HK-2 (cell line): ENCODE measurements around the gene DLG2.

Experiments
- DNase-seq: peaks from one replicate; pipeline ENCODE4 v3.0.0-alpha.2; 2018; ENCODE audit not compliant: unreplicated experiment

The DLG2 gene

GRCh38 chr11:83681906-83682610 is 1945.1 kb downstream of the DLG2 start:
- no peak for DNase-seq

DNA sequence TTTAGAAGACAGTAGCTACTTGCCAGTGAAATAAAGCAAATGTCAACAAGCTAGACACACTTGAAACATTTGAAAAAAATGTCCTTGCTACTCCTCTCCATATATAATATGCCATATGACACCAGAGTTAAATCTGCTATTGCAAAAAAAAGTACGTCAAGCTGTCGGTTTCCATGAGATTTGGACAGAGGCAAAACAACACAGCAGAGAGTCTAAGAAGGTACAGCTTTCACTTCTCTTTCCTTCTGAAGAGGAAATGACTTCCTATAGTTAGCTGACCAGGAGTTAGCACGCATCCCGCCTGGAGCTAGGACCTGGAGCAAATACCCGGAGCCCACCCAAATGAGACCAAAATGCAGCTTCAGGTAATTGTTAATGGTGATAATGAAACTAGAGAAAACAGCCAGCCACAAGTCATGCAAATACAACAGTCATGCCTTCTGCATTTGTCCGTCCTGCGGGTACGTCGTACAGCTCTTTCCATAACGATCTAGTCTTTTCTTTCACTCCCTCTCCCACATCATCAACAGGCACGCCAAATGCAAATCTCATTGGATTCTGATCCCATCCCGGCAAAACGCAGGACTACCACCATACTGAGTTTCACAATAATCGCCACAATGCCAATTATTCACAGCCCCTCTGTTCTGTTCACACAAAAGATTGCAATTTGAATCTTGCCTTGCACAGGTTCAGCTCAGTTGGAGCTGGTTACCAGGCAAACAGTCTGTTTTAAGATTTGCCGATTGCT is 1945.9 kb downstream of the DLG2 start:
- no peak for DNase-seq

GRCh38 chr11:83680321-83680720 is 1946.8 kb downstream of the DLG2 start:
- DNase-seq = no peak

DNA sequence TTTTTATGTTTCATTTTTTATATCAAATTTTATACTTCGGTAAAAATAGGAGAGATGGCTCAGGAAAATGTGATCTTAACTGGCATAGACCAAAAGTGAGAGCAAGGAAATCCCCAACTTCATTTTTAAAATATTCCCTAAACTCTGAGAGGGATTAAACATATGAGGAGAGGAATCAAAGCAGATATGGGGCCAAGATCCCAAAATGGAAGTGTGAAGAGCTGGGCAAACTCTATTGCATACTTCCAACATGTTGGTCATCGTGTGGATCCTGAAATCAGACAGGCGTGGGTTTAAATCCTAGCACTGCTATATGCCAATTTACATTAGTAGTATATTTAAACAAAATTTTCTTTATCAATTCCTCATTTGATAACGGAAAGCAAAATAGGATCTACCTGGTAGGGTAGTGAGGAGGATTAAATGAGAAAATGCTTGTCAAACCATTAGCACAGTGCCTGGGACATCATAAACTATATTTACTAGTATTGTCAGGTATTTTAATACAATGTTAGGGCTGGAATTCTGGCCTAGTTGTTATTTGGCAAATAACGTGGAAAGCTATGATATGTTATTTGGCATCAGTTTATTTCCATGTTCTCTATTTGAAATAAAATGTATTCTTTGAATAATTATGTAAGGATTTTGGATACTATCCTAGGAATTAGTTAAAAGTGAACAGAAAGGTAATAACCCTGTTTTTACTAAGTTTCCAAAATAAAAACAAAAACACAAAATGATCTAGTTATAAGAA is 1948.1 kb downstream of the DLG2 start:
- no peak for DNase-seq

DNA sequence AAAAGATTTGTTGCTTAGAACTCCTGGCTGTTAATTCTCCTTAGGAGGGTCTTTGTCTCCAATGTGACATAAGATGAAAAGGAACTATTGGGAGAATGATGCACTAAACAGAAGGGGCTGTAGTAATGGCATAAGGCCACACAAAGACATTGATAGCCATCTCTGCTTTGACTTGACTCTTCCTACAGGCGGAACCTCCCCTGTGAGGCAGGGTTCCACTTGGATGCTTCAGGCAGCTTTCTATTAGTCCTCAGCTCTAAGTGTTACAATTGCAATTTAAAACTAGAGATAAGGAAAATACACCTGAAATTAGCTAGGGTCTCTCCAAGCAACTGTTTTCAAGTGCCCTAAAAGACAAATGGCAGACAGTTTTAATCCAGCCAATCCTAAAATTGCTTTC is 1949.4 kb downstream of the DLG2 start:
- DNase-seq = no peak

GRCh38 chr11:83676056-83676601 is 1951.0 kb downstream of the DLG2 start:
- no peak for DNase-seq

GRCh38 chr11:83674102-83674896 is 1952.8 kb downstream of the DLG2 start:
- no peak for DNase-seq

DNA sequence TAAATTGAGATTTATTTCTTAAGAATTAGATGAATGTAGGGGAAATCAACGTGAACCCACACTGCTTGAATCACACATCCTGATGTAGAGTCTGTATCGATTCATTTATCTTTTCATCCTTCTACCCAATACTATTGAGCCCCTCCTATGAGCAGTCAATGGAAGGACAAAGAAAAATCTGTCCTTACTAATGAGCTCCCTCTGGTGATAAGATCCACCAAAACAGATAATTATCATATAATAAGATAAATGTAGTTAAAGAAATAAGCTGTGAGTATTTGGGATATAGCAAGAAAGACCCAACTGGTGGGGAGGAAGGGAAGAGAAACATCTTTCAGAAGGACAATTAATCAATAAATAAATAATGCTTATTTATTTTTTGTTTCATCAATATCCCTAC is 1955.9 kb downstream of the DLG2 start:
- no peak for DNase-seq

DNA sequence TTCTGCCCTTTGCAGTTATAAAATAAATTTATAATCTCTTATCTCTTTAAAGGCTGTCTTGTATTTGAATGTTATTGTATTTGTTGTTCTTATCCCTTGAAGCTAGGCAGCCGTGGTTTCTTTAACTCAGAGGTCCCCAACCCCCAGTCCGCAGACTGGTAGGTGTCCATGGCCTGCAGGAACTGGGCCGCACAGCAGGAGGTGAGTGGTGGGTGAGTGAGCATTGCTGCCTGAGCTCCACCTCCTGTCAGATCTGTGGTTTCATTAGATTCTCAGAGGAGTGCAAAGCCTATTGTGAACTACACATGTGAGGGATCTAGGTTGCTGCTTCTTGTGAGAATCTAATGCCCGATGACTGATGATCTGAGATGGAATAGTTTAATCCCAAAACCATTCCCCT is 1961.0 kb downstream of the DLG2 start:
- DNase-seq = no peak

DNA sequence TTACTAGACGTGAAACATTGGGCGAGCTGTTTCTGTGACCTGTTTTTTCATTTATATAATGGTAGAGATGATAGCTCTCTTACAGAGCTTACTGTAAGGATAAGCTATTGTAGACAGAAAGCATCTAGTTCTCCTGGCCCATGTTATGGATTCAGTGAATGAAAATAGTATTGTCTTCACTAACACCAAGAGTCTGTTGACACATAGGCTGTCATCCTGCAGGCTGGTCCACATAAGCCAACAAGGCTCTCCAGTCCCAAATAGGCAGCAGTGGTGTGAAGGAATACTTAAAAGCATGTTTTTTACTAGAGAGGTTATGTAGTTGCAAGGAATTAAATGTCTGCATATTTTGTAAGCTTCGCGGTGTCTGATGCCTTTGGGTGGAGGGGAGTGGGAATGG is 1963.2 kb downstream of the DLG2 start:
- DNase-seq = no peak

- DNase-seq = no peak
Measured at GRCh38 chr11:83663446-83663845, 1963.7 kb downstream of the DLG2 start.

- DNase-seq = no peak
Measured at GRCh38 chr11:83662494-83662893, 1964.7 kb downstream of the DLG2 start.

GRCh38 chr11:83661491-83662350 is 1965.4 kb downstream of the DLG2 start:
- no peak for DNase-seq

DNA sequence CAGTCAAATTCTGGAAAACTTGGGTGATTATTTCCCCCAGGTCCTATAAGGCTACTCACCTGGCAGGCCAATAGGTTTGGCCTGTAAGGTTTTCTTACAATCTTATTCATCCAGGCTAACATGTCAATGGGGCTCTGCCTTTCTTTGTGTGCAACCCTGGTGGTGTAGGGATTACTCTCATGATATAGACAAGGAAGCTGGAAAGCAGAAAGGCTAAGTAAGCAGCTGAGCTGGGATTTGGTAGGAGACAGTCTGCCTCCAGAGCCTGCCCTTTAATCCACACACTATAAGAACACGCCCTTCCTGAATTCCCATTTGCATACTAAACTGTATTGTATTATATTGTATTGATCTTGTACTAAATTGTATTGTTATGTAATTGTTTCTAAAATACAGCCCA is 1967.7 kb downstream of the DLG2 start:
- DNase-seq = no peak

DNA sequence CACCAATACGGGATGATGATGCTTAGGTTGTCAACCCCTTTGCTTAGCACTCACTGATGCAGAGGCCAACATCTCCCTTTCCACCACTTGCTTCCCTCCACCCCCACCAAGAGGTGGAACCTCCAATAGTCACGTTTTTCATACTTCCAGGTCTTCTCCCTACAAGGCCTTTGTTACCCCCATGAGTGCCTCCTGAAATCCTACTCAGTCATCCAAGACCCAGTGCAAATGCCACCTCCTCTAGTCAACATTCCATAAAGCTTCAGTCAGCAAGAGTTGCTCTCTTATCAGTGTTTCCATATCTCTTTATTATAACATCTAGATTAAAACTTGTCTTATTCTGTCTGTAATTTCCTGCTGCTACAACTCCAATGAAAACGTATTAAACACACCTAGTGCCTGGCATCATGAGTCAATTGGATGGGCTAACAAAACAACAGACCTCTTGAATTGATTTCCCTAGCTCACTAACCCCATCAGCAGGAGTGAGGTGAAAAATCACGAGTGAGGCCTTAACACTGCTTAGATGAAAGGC is 1970.3 kb downstream of the DLG2 start:
- no peak for DNase-seq

GRCh38 chr11:83655976-83656375 is 1971.2 kb downstream of the DLG2 start:
- no peak for DNase-seq

DNA sequence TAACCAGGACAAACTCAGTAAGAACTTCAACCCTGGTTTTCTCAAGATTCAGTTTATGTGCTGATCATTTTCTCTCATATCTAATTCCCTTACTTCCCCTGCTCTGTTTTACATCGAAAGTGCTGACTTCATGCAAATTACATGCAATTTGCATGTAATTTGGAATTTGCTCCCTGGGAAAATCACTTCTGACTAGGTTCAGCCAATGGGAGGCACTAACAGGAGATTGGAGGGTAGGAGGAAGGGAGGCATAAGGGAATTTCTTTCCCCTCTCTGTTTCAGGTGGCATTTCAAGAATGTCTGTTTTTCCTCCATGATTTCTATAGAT is 1977.7 kb downstream of the DLG2 start:
- DNase-seq = no peak

DNA sequence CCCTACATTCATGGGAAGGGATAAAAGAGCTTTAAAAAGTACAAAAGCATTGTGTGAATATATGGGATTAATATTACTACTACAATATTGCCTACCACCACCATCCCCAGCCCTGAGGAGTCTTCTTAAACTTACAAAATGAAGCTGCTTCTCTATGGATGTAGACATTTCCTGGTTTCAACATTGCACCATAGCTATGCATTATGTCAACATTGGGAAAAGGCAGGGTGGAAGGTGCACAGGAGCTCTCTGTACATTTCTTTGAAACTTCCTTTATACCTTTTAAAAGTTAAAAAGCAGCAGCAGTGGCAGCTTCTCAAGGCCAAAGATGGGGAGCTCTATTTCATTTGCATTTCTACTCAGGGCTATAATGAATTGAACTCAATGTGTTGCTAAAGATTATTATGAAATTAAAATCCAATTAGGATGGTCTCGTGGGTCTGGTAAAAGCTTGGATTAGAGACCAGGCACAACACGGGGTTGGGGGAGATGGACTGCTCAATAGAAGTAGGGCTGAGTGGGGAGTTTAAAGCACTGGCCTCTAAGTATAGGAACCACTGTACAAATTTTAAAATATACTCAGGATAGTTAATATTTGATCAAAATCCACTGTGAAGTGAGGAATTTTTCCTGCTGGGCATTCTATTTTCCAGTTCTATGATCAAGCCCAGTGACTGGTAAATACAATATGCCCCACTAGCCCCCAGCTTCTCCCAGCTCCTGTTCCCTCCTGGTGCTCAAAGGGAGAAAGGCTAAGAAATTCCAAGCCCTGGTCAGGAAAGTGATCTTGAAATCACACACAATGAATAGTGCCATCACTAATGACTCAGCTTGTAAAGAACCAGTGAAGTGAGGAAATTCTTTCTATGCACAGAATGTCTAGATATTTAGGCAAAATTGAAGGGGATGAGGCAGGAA is 1978.3 kb downstream of the DLG2 start:
- no peak for DNase-seq

DNA sequence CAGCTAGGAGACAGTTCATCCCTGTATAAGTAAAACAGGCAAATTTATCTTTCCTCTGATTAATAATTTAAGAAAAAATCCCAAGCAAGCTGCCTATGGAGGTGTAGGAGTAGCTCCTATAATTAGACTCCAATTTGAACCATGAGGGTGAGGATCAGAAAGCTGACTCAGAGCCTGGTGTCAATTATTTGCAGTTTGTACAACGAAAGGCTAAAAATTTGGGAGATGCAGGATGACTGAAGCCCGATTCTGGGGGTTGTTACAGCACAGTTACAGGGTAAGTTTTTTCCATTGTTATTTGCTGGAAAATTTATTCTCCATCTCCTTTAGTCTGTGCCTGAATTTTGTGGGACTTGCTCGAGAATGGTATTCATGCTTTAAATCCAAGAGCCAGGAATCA is 1981.6 kb downstream of the DLG2 start:
- DNase-seq = no peak

DNA sequence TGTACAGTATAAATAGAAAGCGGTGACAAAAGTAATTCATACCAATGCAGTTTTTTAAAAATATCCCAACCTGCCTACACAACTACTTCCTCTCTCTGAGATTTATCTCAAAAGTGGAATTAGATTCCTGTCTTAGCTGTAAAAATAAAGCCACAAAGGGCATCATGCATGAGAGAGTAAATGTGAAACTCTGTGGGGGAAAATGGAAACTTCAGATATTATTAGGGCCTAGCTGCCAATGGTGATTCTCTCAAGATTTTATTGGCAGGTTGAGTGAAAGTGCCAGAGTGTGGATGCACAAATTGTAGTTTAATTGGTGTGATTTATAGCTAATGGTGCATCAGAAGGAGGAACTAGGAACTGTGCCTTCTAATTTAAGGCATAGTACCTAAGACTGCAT is 1984.0 kb downstream of the DLG2 start:
- no peak for DNase-seq
